ENCODE results near the gene OTOA.

- TF ChIP-seq TCF12 (IDR thresholded peaks at IDR 0.05; ENCODE audit: low read depth) (no peak), EP300 (IDR thresholded peaks at IDR 0.05; ENCODE audit: borderline replicate concordance) (no peak)
These were observed 37.0 kb upstream of the OTOA start for GRCh38 chr16:21626659-21627277.

All from Ishikawa (cell line).